HG03280 (cell line): ENCODE measurements around the gene IMPACT.

Experiments used
- ATAC-seq: cut with Tn5 transposase; IDR thresholded peaks from one replicate; pipeline ENCODE4 v1.9.1; 2021; ENCODE audit warnings: mild to moderate bottlenecking, moderate library complexity; ENCODE audit not compliant: unreplicated experiment

IMPACT gene, protein sequence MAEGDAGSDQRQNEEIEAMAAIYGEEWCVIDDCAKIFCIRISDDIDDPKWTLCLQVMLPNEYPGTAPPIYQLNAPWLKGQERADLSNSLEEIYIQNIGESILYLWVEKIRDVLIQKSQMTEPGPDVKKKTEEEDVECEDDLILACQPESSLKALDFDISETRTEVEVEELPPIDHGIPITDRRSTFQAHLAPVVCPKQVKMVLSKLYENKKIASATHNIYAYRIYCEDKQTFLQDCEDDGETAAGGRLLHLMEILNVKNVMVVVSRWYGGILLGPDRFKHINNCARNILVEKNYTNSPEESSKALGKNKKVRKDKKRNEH

DNA sequence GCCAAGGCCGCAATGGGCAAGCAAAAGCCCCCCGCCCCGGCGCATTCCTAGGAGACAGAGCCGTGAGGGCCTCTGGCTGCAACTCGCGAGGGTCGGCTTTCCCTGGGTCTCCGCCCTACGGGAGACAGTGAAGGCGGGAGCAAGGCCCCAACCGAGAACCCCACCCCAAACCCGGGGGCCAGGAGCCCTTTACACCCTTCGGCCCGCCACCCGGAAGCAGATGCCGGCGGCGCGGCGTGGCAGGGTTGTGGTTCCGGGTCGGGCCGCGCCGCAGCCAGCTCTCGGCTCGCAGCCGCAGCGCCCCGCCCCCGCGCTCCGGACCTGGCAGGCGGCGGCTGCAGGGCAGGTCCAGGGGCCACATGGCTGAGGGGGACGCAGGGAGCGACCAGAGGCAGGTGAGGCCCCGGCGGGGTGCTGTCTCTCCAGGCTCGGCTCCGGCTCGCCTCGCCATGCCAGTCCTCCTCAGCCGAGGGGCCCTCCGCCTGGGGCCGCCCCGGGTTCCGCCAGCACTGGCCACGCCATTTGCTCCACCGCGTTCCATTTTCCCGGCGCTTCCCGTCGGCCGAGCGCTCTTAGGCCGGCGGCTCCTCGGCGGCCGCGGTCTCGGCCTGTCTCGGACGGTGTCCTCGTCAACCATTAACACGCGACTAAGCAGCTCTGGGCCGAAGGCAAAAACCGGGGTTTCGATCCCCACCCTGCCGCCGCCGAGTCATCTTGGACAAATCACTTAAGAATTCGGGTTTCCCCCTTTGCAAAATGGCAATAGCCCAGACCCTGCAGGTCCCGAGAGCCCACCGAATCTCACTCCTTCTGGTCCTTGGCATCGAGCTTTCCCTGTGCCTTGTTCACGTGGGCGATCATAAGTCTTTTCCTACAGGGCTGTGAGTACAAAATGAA, at the start of gene IMPACT:
Gene IMPACT (plus strand): TSS at position 273 of the 897 bp plus-strand sequence. CDS start 87 bp downstream, at position 360.
- peak; percentile 81 for ATAC-seq

DNA sequence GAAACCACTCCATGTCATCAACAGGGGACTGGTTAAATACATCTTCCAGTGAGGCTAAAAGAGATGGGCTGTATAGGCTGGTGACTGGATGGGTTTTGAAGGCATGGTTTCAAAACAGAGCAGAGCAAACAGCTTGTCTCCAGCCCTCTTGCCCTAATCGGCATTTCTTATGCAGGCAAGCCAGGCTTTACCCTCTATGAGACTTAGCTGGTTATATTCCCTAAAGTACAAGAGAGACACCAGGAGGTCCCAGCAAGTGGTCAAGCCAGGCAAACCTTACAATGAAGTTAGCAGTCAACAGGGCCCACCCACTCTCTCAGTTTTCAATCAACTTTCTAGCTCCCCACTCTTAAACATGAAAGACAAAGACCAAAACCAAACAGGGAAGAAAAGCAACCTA, 47.9 kb upstream of the IMPACT start:
- ATAC-seq: no peak

- no peak for ATAC-seq
Measured at GRCh38 chr18:24380163-24380747, 46.2 kb upstream of the IMPACT start.

- no peak for ATAC-seq
Measured at GRCh38 chr18:24381126-24381525, 45.3 kb upstream of the IMPACT start.

- no peak for ATAC-seq
Measured at GRCh38 chr18:24386681-24387080, 39.8 kb upstream of the IMPACT start.

DNA sequence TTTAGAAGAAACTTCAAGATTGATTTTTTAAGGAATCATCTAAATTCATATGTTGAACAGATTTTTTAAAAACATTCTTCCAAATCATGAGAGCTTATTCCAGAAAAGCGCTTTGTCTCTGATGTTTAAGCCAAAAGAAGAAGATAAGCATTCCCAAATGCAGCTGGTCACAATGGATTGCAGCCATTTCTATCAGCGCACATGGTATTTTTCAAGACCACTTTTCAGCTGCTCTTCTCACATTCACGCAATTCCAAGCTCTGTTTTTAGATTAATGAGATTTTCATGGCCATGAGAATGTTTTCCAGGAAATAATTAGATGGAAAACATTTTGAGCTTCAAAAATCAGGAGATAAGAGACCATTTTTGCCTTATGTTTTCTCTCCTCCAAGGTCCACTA, 37.5 kb upstream of the IMPACT start:
- no peak for ATAC-seq

DNA sequence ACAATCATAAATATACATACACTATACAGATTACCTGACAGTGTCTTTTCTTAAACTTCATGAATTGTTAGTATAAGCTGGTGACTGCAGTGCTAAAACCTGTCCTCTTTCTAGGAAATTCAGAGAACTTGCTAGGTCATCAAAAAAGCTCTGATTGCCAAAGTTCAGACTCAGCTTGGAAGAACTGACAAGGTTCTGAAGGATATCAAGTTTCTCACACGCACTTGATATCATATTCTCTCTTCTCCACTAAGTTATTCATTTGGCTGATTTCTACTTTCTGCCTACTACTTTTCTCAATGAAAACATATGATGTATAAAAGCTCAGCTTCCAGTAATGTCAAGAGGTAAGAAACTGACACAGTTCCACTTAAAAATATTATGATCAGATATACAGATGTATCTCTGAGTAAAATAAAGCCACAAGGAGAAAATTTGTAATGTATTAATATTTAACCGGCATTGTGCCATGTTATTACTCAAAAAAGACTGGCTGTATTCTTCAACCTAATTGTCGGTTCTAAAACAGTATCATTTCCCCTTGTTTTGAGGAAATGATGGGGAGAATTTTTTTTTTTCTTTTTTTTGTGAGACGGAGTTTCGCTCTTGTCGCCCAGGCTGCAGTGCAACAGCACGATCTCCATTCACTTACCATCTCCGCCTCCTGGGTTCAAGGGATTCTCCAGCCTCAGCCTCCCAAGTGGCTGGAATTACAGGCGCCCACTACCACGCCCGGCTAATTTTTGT, 31.2 kb upstream of the IMPACT start:
- no peak for ATAC-seq

GRCh38 chr18:24396082-24396633, 30.3 kb upstream of the IMPACT start:
- ATAC-seq: no peak

GRCh38 chr18:24397131-24397693, 29.3 kb upstream of the IMPACT start:
- ATAC-seq: no peak

- ATAC-seq: no peak
Measured at GRCh38 chr18:24397694-24398368, 28.6 kb upstream of the IMPACT start, which contains the start of gene OSBPL1A. Gene OSBPL1A (minus strand): TSS chr18:24397824. CDS start chr18:24377533, 20,291 bp downstream.

GRCh38 chr18:24398540-24398939, 27.9 kb upstream of the IMPACT start:
- no peak for ATAC-seq

DNA sequence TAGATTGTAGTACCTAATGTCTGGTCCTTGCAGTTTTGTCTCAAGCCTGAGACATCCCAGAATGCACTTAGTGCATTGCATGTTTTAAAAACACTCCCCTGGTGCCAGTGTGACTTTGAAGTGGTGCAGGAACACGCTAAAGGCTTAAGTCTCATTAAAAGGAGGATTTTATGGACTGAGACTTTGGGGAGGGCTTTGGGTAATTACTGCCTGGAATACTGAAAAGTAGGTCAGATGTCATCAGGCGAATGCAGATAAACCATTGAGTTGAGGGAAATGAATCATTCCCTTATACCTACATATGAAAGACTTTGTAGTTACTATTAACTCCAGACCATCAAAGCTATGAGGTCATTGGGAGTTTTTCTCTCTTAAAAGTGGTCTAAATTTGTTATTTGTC, 25.9 kb upstream of the IMPACT start:
- ATAC-seq: no peak

- no peak for ATAC-seq
Measured at GRCh38 chr18:24402209-24402785, 24.2 kb upstream of the IMPACT start.

DNA sequence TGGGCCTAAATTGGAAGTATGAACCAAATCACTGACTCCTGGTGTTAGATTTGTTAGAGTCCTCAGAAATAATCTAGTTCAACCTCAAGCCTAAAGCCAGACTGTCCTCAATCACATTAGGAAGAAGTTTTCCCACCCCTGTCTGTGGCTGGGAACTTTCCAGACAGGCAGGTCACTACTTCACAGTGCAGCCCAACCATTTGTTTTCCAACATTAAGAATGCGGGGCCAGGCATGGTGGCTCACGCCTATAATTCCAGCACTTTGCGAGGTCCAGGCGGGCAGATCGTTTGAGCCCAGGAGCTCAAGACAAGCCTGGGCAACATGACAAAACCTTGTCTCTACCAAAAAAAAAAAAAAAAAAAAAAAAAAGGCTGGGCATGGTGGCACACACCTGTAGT, 23.4 kb upstream of the IMPACT start:
- no peak for ATAC-seq

DNA sequence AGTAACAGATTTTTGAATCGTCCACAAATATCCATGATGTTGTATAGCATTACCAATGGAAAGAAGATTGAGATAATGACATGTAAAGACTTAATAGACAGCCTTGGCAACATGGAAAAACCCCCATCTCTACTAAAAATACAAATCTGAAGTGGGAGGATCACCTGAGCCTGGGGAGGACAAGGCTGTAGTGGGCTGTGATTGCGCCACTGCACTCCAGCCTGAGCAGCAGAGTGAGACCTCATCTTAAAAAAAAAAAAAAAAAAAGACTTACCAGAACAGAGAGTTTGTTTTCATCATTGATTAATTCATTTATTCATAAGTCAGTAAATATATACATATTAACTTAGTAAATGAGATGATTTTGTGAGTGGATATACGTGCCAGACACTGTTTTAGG, 21.9 kb upstream of the IMPACT start:
- ATAC-seq: no peak

DNA sequence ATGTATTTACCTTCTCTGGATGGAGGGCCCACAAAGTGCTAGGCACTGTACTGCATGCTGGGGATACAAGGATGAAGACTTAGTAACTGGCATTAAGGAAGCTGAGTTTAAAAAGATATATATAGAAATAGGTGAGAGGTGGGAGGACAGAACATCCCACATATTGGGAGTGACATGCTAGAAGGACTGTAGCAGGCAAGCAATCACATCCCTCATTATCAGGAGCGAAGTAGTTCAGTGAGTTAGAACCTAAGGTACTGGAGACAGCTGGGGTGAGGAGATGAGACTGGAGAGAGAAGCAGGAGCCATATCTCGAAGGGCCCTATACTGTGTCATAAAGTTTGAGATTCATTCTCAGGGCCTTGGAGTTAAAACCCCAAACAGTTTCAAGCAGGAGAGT, 18.0 kb upstream of the IMPACT start:
- ATAC-seq: no peak

- no peak for ATAC-seq
Measured at GRCh38 chr18:24413148-24413547, 13.3 kb upstream of the IMPACT start.

GRCh38 chr18:24414349-24415003, 12.0 kb upstream of the IMPACT start:
- no peak for ATAC-seq

- no peak for ATAC-seq
Measured at GRCh38 chr18:24417480-24417879, 9.0 kb upstream of the IMPACT start.
